Measurements from ENCODE around the gene MACF1. TPM values are rescaled to one million over a fixed set of nuclear protein-coding genes. Genes with fewer than 3 reads are reported as not detected.

MACF1 gene
- total and polyA plus RNA-seq, 2 of the 13 experiments (the other 11 are each of a cell fraction or from before 2014, with no cell fraction given), result 36.7 to 65.4 TPM

GRCh38 chr1:39408641-39409054 lies 204.2 kb downstream of the MACF1 start (continued):
- TF ChIP-seq, protein P1, sequence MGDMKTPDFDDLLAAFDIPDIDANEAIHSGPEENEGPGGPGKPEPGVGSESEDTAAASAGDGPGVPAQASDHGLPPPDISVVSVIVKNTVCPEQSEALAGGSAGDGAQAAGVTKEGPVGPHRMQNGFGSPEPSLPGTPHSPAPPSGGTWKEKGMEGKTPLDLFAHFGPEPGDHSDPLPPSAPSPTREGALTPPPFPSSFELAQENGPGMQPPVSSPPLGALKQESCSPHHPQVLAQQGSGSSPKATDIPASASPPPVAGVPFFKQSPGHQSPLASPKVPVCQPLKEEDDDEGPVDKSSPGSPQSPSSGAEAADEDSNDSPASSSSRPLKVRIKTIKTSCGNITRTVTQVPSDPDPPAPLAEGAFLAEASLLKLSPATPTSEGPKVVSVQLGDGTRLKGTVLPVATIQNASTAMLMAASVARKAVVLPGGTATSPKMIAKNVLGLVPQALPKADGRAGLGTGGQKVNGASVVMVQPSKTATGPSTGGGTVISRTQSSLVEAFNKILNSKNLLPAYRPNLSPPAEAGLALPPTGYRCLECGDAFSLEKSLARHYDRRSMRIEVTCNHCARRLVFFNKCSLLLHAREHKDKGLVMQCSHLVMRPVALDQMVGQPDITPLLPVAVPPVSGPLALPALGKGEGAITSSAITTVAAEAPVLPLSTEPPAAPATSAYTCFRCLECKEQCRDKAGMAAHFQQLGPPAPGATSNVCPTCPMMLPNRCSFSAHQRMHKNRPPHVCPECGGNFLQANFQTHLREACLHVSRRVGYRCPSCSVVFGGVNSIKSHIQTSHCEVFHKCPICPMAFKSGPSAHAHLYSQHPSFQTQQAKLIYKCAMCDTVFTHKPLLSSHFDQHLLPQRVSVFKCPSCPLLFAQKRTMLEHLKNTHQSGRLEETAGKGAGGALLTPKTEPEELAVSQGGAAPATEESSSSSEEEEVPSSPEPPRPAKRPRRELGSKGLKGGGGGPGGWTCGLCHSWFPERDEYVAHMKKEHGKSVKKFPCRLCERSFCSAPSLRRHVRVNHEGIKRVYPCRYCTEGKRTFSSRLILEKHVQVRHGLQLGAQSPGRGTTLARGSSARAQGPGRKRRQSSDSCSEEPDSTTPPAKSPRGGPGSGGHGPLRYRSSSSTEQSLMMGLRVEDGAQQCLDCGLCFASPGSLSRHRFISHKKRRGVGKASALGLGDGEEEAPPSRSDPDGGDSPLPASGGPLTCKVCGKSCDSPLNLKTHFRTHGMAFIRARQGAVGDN (CRISPR knock-in tag; IDR thresholded peaks at IDR 0.05), result peak; percentile 12
- TF ChIP-seq KLF16 (CRISPR knock-in tag; IDR thresholded peaks at IDR 0.05), result 0 out of 4 replicates have a peak, but pooled peaks of 1 of the 2 experiments have one; percentile 42
- peak; percentile 52 for TF ChIP-seq TAF1 (CRISPR knock-in tag; IDR thresholded peaks at IDR 0.05)
- TF ChIP-seq GABPB1 (CRISPR knock-in tag; IDR thresholded peaks at IDR 0.05), result peak; percentile 74
- TF ChIP-seq NFKB2 (CRISPR knock-in tag; IDR thresholded peaks at IDR 0.05; ENCODE audit: borderline replicate concordance), result no peak
- 0 out of 2 replicates have a peak, but pooled peaks have one; percentile 10 for TF ChIP-seq ZSCAN31 (CRISPR knock-in tag; IDR thresholded peaks at IDR 0.05; ENCODE audit: low read depth)
- TF ChIP-seq RARG (CRISPR knock-in tag; IDR thresholded peaks at IDR 0.05; ENCODE audit: low read depth), result no peak
- TF ChIP-seq, protein P2, sequence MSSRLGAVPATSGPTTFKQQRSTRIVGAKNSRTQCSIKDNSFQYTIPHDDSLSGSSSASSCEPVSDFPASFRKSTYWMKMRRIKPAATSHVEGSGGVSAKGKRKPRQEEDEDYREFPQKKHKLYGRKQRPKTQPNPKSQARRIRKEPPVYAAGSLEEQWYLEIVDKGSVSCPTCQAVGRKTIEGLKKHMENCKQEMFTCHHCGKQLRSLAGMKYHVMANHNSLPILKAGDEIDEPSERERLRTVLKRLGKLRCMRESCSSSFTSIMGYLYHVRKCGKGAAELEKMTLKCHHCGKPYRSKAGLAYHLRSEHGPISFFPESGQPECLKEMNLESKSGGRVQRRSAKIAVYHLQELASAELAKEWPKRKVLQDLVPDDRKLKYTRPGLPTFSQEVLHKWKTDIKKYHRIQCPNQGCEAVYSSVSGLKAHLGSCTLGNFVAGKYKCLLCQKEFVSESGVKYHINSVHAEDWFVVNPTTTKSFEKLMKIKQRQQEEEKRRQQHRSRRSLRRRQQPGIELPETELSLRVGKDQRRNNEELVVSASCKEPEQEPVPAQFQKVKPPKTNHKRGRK (CRISPR knock-in tag; IDR thresholded peaks at IDR 0.05), result no peak
- TF ChIP-seq E2F2 (CRISPR knock-in tag; IDR thresholded peaks at IDR 0.05; ENCODE audit: borderline replicate concordance), result no peak
- 0 out of 2 replicates have a peak, but pooled peaks have one; percentile 6 for TF ChIP-seq RXRA (CRISPR knock-in tag; IDR thresholded peaks at IDR 0.05)
- TF ChIP-seq ZBTB43 (CRISPR knock-in tag; conservative IDR thresholded peaks at IDR 0.05), result no peak
- no peak for TF ChIP-seq JUNB (CRISPR knock-in tag; IDR thresholded peaks at IDR 0.05; ENCODE audit: borderline replicate concordance)
- no peak; the same call in 1 of the 2 replicates for TF ChIP-seq ATF7-NPFF (CRISPR knock-in tag; IDR thresholded peaks at IDR 0.05; ENCODE audit: low read depth)
- TF ChIP-seq CHD4 (IDR thresholded peaks at IDR 0.05; ENCODE audit: borderline replicate concordance, low read length), result no peak
- no peak for TF ChIP-seq SNRNP70 (IDR thresholded peaks at IDR 0.05; ENCODE audit: low read depth, low read length)
- TF ChIP-seq ZNF296 (CRISPR knock-in tag; conservative IDR thresholded peaks at IDR 0.05), result no peak
- TF ChIP-seq NR2F6 (IDR thresholded peaks at IDR 0.05), result no peak
- TF ChIP-seq NR2F6 (CRISPR knock-in tag; IDR thresholded peaks at IDR 0.05), result no peak
- TF ChIP-seq, protein P3, sequence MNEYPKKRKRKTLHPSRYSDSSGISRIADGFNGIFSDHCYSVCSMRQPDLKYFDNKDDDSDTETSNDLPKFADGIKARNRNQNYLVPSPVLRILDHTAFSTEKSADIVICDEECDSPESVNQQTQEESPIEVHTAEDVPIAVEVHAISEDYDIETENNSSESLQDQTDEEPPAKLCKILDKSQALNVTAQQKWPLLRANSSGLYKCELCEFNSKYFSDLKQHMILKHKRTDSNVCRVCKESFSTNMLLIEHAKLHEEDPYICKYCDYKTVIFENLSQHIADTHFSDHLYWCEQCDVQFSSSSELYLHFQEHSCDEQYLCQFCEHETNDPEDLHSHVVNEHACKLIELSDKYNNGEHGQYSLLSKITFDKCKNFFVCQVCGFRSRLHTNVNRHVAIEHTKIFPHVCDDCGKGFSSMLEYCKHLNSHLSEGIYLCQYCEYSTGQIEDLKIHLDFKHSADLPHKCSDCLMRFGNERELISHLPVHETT (CRISPR knock-in tag; conservative IDR thresholded peaks at IDR 0.05), result peak; percentile 49; the same call in 1 of the 2 replicates
- TF ChIP-seq SOX6 (IDR thresholded peaks at IDR 0.05), result no peak
- peak; percentile 32; the same call in 1 of the 2 replicates for TF ChIP-seq SOX6 (CRISPR knock-in tag; IDR thresholded peaks at IDR 0.05)
- TF ChIP-seq ZFP90 (CRISPR knock-in tag; IDR thresholded peaks at IDR 0.05; ENCODE audit: borderline replicate concordance), result no peak

Data from HepG2 (cell line).